ENCODE measurements around the gene NREP. TPM values are rescaled to one million over a fixed set of nuclear protein-coding genes. Genes with fewer than 3 reads are reported as not detected.

NREP gene
- total and polyA plus RNA-seq, 2 experiments from 2014 or later: 260 to 300 TPM

GRCh38 chr5:111749303-111750026, 7.5 kb downstream of the NREP start:
- Histone ChIP-seq H4K20me1 (replicated peaks; ENCODE audit: insufficient read depth) (peaks cover 32% of the 10 kb centered on the region; the same call in 1 of the 2 replicates), H3K4me3 (no peak overlapping the region), H3K36me3 (ENCODE audit: insufficient read depth) (no peaks in the 10 kb centered on the region), H3K27me3 (ENCODE audit: insufficient read depth) (no peaks in the 10 kb centered on the region), H3K4me2 (no peak overlapping the region), H2AFZ (no peak overlapping the region), H3K9me2 (ENCODE audit: insufficient read depth) (no peaks in the 10 kb centered on the region), H3K79me2 (replicated peaks; ENCODE audit: insufficient read depth) (peaks cover 99% of the 10 kb centered on the region), H3K4me1 (ENCODE audit: insufficient read depth) (peaks cover 51% of the 10 kb centered on the region), H3F3A (replicated peaks; ENCODE audit: low read depth) (no peaks in the 10 kb centered on the region), H3K27ac (ENCODE audit: low read depth) (no peak overlapping the region)
- no peak overlapping the region; the same call in 2 of the 3 replicates for H3K4me3 Mint-ChIP-seq
- H3K27ac Mint-ChIP-seq: peak overlapping the region; percentile 46; the same call in 1 of the 2 replicates
- H3K4me1 Mint-ChIP-seq: peaks cover 70% of the 10 kb centered on the region
- DNase-seq (ENCODE audit: low spot score) (no peak), ATAC-seq (no peak; the same call in 2 of the 3 replicates)
- peaks cover 3% of the 10 kb centered on the region for H3K27me3 Mint-ChIP-seq (ENCODE audit: insufficient read depth, low read depth, poor library complexity)
- peaks cover 32% of the 10 kb centered on the region; the same call in 2 of the 3 replicates for H3K36me3 Mint-ChIP-seq (ENCODE audit: low read depth)
- no peaks in the 10 kb centered on the region for H3K9me3 Mint-ChIP-seq
- TF ChIP-seq ZNF331 (CRISPR knock-in tag; IDR thresholded peaks at IDR 0.05; ENCODE audit: low read depth) (no peak), POLR2AphosphoS5 (IDR thresholded peaks at IDR 0.05; ENCODE audit: low read depth) (no peak), CREB1 (CRISPR knock-in tag; IDR thresholded peaks at IDR 0.05; ENCODE audit: low read depth) (no peak), EZH2 (IDR thresholded peaks at IDR 0.05; ENCODE audit: low read depth, unreplicated experiment) (no peak), JUNB (IDR thresholded peaks at IDR 0.05; ENCODE audit: unreplicated experiment) (no peak), ZNF114 (CRISPR knock-in tag; IDR thresholded peaks at IDR 0.05) (no peak)

GRCh38 chr5:111748304-111748763, 8.7 kb downstream of the NREP start:
- H3K9me3 Mint-ChIP-seq: no peaks in the 10 kb centered on the region
- H3K9me2 ChIP-seq (ENCODE audit: insufficient read depth): no peaks in the 10 kb centered on the region
- no peaks in the 10 kb centered on the region for H3F3A ChIP-seq (replicated peaks; ENCODE audit: low read depth)
- H3K27ac Mint-ChIP-seq: no peak overlapping the region
- H3K4me3 ChIP-seq: no peak overlapping the region
- H3K36me3 ChIP-seq (ENCODE audit: insufficient read depth): no peaks in the 10 kb centered on the region
- no peak overlapping the region for H3K27ac ChIP-seq (ENCODE audit: low read depth)
- no peaks in the 10 kb centered on the region for H3K27me3 ChIP-seq (ENCODE audit: insufficient read depth)
- peaks cover 73% of the 10 kb centered on the region for H3K4me1 Mint-ChIP-seq
- peaks cover 51% of the 10 kb centered on the region for H3K4me1 ChIP-seq (ENCODE audit: insufficient read depth)
- H4K20me1 ChIP-seq (replicated peaks; ENCODE audit: insufficient read depth): peaks cover 35% of the 10 kb centered on the region; the same call in 1 of the 2 replicates
- ATAC-seq: no peak
- no peak overlapping the region for H3K4me3 Mint-ChIP-seq
- peaks cover 3% of the 10 kb centered on the region for H3K27me3 Mint-ChIP-seq (ENCODE audit: insufficient read depth, low read depth, poor library complexity)
- H3K4me2 ChIP-seq: no peak overlapping the region
- H3K79me2 ChIP-seq (replicated peaks; ENCODE audit: insufficient read depth): peaks cover 99% of the 10 kb centered on the region
- peaks cover 28% of the 10 kb centered on the region; the same call in 2 of the 3 replicates for H3K36me3 Mint-ChIP-seq (ENCODE audit: low read depth)
- no peak for DNase-seq (ENCODE audit: low spot score)
- H2AFZ ChIP-seq: no peak overlapping the region
- no peak for TF ChIP-seq POLR2AphosphoS5 (IDR thresholded peaks at IDR 0.05; ENCODE audit: low read depth)
- no peak for TF ChIP-seq EZH2 (IDR thresholded peaks at IDR 0.05; ENCODE audit: low read depth, unreplicated experiment)
- no peak for TF ChIP-seq JUNB (IDR thresholded peaks at IDR 0.05; ENCODE audit: unreplicated experiment)
- TF ChIP-seq ZNF462 (CRISPR knock-in tag; IDR thresholded peaks at IDR 0.05): no peak
- no peak for TF ChIP-seq CREB1 (CRISPR knock-in tag; IDR thresholded peaks at IDR 0.05; ENCODE audit: low read depth)
- no peak for TF ChIP-seq EZH2phosphoT487 (IDR thresholded peaks at IDR 0.05; ENCODE audit: unreplicated experiment)
- no peak for TF ChIP-seq ZNF331 (CRISPR knock-in tag; IDR thresholded peaks at IDR 0.05; ENCODE audit: low read depth)
- no peak for TF ChIP-seq NANOG (IDR thresholded peaks at IDR 0.05; ENCODE audit: borderline replicate concordance)
- TF ChIP-seq ETS1 (IDR thresholded peaks at IDR 0.05): no peak
- no peak for TF ChIP-seq ZNF114 (CRISPR knock-in tag; IDR thresholded peaks at IDR 0.05)
- no peak for TF ChIP-seq STAT1 (IDR thresholded peaks at IDR 0.05; ENCODE audit: unreplicated experiment)

Data from GM23338 (cell line).